ENCODE measurements around the gene FTCD.
"Not testable (repeated sequence)": the region's sequence is repeated elsewhere in the genome, so short reads cannot be mapped to it uniquely, and the experiment has no call there.

The FTCD gene

GRCh38 chr21:46180778-46181391 lies 25.5 kb upstream of the FTCD start:
- Histone ChIP-seq H3K4me3 (ENCODE audit: insufficient read depth, low read depth, low read length, poor library complexity, severe bottlenecking) (no peak overlapping the region), H3K4me1 (ENCODE audit: control insufficient read depth, insufficient read depth, low read length, poor library complexity, severe bottlenecking) (no peaks in the 10 kb centered on the region)
- no peak for DNase-seq

GRCh38 chr21:46180079-46180722 lies 24.8 kb upstream of the FTCD start:
- H3K36me3 ChIP-seq (ENCODE audit: control insufficient read depth, insufficient read depth, low read length) = no peaks in the 10 kb centered on the region
- H3K4me1 ChIP-seq (ENCODE audit: control insufficient read depth, insufficient read depth, low read length, poor library complexity, severe bottlenecking) = no peaks in the 10 kb centered on the region
- no peaks in the 10 kb centered on the region for H3K27me3 ChIP-seq (replicated peaks; ENCODE audit: control insufficient read depth, insufficient read depth, low read length, poor library complexity, severe bottlenecking)
- no peak for DNase-seq
- H3K4me3 ChIP-seq (ENCODE audit: insufficient read depth, low read depth, low read length, poor library complexity, severe bottlenecking) = no peak overlapping the region
- no peaks in the 10 kb centered on the region for H3K9me3 ChIP-seq (ENCODE audit: control insufficient read depth, low read length)
- no peak overlapping the region for H3K27ac ChIP-seq (ENCODE audit: insufficient read depth, low read length, poor library complexity, severe bottlenecking)

More at GRCh38 chr21:46180778-46181391, 25.5 kb upstream of the FTCD start:
- Histone ChIP-seq H3K27ac (ENCODE audit: insufficient read depth, low read length, poor library complexity, severe bottlenecking) (no peak overlapping the region), H3K9me3 (ENCODE audit: control insufficient read depth, low read length) (no peaks in the 10 kb centered on the region), H3K27me3 (replicated peaks; ENCODE audit: control insufficient read depth, insufficient read depth, low read length, poor library complexity, severe bottlenecking) (no peaks in the 10 kb centered on the region), H3K36me3 (ENCODE audit: control insufficient read depth, insufficient read depth, low read length) (no peaks in the 10 kb centered on the region)

GRCh38 chr21:46179708-46180078 lies 24.3 kb upstream of the FTCD start:
- H3K27me3 ChIP-seq (replicated peaks; ENCODE audit: control insufficient read depth, insufficient read depth, low read length, poor library complexity, severe bottlenecking) = no peaks in the 10 kb centered on the region
- H3K9me3 ChIP-seq (ENCODE audit: control insufficient read depth, low read length) = no peaks in the 10 kb centered on the region
- H3K4me3 ChIP-seq (ENCODE audit: insufficient read depth, low read depth, low read length, poor library complexity, severe bottlenecking) = no peak overlapping the region
- no peak for DNase-seq
- no peaks in the 10 kb centered on the region for H3K4me1 ChIP-seq (ENCODE audit: control insufficient read depth, insufficient read depth, low read length, poor library complexity, severe bottlenecking)
- no peaks in the 10 kb centered on the region for H3K36me3 ChIP-seq (ENCODE audit: control insufficient read depth, insufficient read depth, low read length)
- no peak overlapping the region for H3K27ac ChIP-seq (ENCODE audit: insufficient read depth, low read length, poor library complexity, severe bottlenecking)

DNA sequence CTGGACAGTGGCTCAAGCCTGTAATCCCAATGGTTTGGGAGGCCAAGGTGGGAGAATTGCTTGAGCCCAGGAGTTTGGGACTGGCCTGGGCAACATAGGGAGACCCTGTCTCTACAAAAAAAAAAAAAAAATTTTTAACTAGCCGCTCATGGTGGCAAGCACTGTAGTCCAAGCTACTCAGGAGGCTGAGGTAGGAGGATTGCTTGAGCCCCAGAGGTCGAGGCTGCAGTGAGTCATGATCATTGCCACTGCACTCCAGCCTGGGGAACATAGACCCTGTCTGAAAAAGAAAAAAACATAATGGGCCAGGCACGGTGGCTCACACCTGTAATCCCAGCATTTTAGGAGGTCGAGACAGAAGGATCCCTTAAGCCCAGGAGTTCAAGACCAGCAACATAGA lies 23.6 kb upstream of the FTCD start:
- no peaks in the 10 kb centered on the region for H3K27me3 ChIP-seq (replicated peaks; ENCODE audit: control insufficient read depth, insufficient read depth, low read length, poor library complexity, severe bottlenecking)
- H3K36me3 ChIP-seq (ENCODE audit: control insufficient read depth, insufficient read depth, low read length) = no peaks in the 10 kb centered on the region
- no peaks in the 10 kb centered on the region for H3K9me3 ChIP-seq (ENCODE audit: control insufficient read depth, low read length)
- H3K4me3 ChIP-seq (ENCODE audit: insufficient read depth, low read depth, low read length, poor library complexity, severe bottlenecking) = no peak overlapping the region
- no peaks in the 10 kb centered on the region for H3K4me1 ChIP-seq (ENCODE audit: control insufficient read depth, insufficient read depth, low read length, poor library complexity, severe bottlenecking)
- no peak for DNase-seq
- no peak overlapping the region for H3K27ac ChIP-seq (ENCODE audit: insufficient read depth, low read length, poor library complexity, severe bottlenecking)

GRCh38 chr21:46176443-46177129 lies 21.2 kb upstream of the FTCD start:
- H3K4me3 ChIP-seq (ENCODE audit: insufficient read depth, low read depth, low read length, poor library complexity, severe bottlenecking); H3K4me1 ChIP-seq (ENCODE audit: control insufficient read depth, insufficient read depth, low read length, poor library complexity, severe bottlenecking); H3K27ac ChIP-seq (ENCODE audit: insufficient read depth, low read length, poor library complexity, severe bottlenecking); DNase-seq; H3K27me3 ChIP-seq (replicated peaks; ENCODE audit: control insufficient read depth, insufficient read depth, low read length, poor library complexity, severe bottlenecking); H3K36me3 ChIP-seq (ENCODE audit: control insufficient read depth, insufficient read depth, low read length); H3K9me3 ChIP-seq (ENCODE audit: control insufficient read depth, low read length): not testable (repeated sequence)

DNA sequence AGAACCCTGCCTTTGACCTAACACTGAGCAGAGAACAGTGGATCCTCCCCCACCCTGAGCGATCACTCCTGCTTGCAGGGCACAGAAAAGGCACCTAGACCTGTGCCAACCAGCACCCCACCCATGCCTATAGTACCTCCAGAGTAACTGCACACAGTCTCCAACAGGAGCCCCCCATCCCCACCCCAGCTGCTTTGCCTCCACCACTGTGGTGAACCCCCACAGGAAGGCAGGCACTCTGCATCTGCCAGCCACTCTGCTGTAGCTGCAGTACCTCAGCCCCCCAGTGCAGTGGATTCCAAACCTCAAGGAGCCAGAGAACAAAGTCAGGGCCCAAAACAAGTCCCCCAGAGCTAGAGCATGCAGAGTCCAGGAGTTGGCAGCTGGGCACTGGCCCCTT lies 18.2 kb upstream of the FTCD start:
- H3K36me3 ChIP-seq (ENCODE audit: control insufficient read depth, insufficient read depth, low read length) = no peaks in the 10 kb centered on the region
- no peaks in the 10 kb centered on the region for H3K9me3 ChIP-seq (ENCODE audit: control insufficient read depth, low read length)
- H3K27ac ChIP-seq (ENCODE audit: insufficient read depth, low read length, poor library complexity, severe bottlenecking) = no peak overlapping the region
- no peak for DNase-seq
- H3K4me3 ChIP-seq (ENCODE audit: insufficient read depth, low read depth, low read length, poor library complexity, severe bottlenecking) = no peak overlapping the region
- H3K4me1 ChIP-seq (ENCODE audit: control insufficient read depth, insufficient read depth, low read length, poor library complexity, severe bottlenecking) = no peaks in the 10 kb centered on the region
- H3K27me3 ChIP-seq (replicated peaks; ENCODE audit: control insufficient read depth, insufficient read depth, low read length, poor library complexity, severe bottlenecking) = no peaks in the 10 kb centered on the region

DNA sequence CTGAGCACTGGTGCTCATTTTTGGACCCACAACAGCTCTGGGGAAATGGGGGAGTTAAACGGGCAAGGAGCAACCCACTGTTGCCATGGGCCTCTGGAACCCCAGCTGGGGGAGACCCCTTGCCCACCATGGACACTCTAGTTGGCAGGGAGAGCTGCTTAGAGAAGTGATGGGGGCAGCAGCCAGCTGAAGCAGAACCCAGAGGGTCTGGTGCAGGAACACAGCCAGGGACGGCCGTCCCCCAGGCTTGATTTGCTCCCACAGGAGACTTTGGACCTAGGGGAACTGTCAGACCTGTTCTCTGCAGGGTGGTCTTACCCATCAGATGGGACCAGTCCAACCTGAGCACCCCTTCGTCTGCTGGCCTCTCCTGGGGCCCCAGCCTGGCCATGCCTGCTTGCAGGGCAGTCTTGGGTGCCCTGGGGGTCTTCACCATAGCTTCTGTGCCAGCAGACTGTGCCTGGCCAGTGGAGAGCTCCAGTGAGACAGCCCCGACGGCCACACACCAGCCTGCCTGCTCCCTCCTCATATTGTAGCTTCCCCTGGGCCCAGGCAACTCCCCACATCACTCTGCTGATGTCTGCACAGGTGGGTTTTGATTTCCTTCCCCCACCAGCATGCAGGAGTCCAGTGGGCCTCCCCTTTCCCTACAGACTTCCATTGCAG lies 17.6 kb upstream of the FTCD start:
- no peaks in the 10 kb centered on the region for H3K27me3 ChIP-seq (replicated peaks; ENCODE audit: control insufficient read depth, insufficient read depth, low read length, poor library complexity, severe bottlenecking)
- no peaks in the 10 kb centered on the region for H3K4me1 ChIP-seq (ENCODE audit: control insufficient read depth, insufficient read depth, low read length, poor library complexity, severe bottlenecking)
- H3K36me3 ChIP-seq (ENCODE audit: control insufficient read depth, insufficient read depth, low read length) = no peaks in the 10 kb centered on the region
- no peak overlapping the region for H3K4me3 ChIP-seq (ENCODE audit: insufficient read depth, low read depth, low read length, poor library complexity, severe bottlenecking)
- H3K9me3 ChIP-seq (ENCODE audit: control insufficient read depth, low read length) = no peaks in the 10 kb centered on the region
- no peak overlapping the region for H3K27ac ChIP-seq (ENCODE audit: insufficient read depth, low read length, poor library complexity, severe bottlenecking)
- DNase-seq = no peak

DNA sequence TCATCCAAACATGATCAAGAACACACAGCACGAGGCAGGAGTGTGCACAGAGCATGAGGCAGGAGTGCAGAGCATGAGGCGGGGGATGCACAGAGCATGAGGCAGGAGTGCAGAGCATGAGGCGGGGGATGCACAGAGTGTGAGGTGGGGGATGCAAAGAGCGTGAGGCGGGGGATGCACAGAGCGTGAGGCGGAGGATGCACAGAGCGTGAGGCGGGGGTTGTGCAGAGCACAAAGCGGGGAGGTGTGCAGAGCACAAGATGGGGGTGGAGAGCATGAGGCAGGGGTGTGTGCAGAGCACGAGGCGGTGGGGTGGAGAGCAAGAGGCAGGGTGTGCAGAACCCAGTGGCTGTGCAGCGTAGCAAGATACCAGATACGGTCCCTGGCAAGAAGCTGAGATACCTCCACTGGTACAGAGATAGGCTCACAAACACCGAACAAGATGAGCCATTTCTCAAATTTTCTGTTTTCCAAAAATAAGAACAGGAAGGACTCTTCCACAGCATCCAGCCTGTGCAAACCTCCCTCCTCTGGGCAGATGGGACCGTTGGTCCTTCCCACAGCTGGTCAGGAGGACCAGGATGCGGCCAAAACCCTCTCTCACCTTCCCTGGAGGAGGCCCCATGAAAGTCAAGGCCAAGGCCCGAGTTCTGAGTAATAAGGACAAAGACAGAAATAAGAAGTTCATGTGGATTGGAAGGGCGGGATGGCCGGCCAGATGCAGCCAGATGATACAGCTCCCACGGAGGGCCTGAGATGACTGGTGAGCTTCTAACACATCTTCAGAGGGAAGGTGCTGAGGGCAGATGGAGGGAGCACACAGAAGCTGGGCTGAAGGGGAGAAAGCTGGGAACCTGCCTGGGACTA lies 16.9 kb upstream of the FTCD start:
- no peaks in the 10 kb centered on the region for H3K36me3 ChIP-seq (ENCODE audit: control insufficient read depth, insufficient read depth, low read length)
- DNase-seq = no peak
- H3K4me1 ChIP-seq (ENCODE audit: control insufficient read depth, insufficient read depth, low read length, poor library complexity, severe bottlenecking) = no peaks in the 10 kb centered on the region
- H3K27me3 ChIP-seq (replicated peaks; ENCODE audit: control insufficient read depth, insufficient read depth, low read length, poor library complexity, severe bottlenecking) = no peaks in the 10 kb centered on the region
- H3K27ac ChIP-seq (ENCODE audit: insufficient read depth, low read length, poor library complexity, severe bottlenecking) = no peak overlapping the region
- H3K4me3 ChIP-seq (ENCODE audit: insufficient read depth, low read depth, low read length, poor library complexity, severe bottlenecking) = no peak overlapping the region
- H3K9me3 ChIP-seq (ENCODE audit: control insufficient read depth, low read length) = no peaks in the 10 kb centered on the region

DNA sequence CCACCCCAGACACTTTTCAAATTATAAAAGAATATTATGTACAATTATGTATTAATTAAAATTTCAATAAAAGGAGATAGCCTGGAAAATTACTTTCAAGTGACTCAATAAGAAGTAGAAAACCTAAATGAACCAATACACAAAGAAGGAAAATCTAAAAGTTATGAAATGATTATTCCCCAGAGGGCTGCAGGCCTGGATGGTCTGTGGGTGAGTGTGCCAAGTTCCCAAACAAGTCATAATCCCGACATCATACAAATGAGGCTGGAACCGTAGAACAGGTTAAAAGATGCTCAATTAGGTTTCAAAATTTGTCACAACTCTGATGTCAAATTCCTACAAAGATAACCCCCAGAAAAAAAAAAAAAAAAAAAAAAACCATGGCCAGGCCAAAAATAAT lies 16.2 kb upstream of the FTCD start:
- Histone ChIP-seq H3K36me3 (ENCODE audit: control insufficient read depth, insufficient read depth, low read length) (no peaks in the 10 kb centered on the region), H3K4me3 (ENCODE audit: insufficient read depth, low read depth, low read length, poor library complexity, severe bottlenecking) (no peak overlapping the region), H3K27ac (ENCODE audit: insufficient read depth, low read length, poor library complexity, severe bottlenecking) (no peak overlapping the region), H3K27me3 (replicated peaks; ENCODE audit: control insufficient read depth, insufficient read depth, low read length, poor library complexity, severe bottlenecking) (no peaks in the 10 kb centered on the region), H3K4me1 (ENCODE audit: control insufficient read depth, insufficient read depth, low read length, poor library complexity, severe bottlenecking) (no peaks in the 10 kb centered on the region), H3K9me3 (ENCODE audit: control insufficient read depth, low read length) (no peaks in the 10 kb centered on the region)
- no peak for DNase-seq
